Tibial artery (tissue), 4 donors: ENCODE data around the gene ZBTB7C.

Experiments
- DNase-seq, 2 donors: peaks; one replicate each; pipeline ENCODE4 v3.0.0-alpha.2; 2019
- H3K27ac ChIP-seq, 2 donors: fragments of 200-600 bp; sonication (generic) in 1 of 2; 1 replicate in 1 of 2; 2 replicates in 1 of 2; pipeline ENCODE4 v1.5.1; 2018 to 2019; ENCODE audit warnings: mild to moderate bottlenecking in 1 of 2
- H3K27me3 ChIP-seq, 2 donors: fragments of 200-600 bp; sonication (generic) in 1 of 2; one replicate each; pipeline versions ENCODE4 v1.5.1 to v1.6.0; 2016 to 2019
- H3K36me3 ChIP-seq, 3 donors: fragments of 200-600 bp; sonication (generic) in 2 of 3; one replicate each; pipeline ENCODE4 v1.5.1; 2016 to 2019; ENCODE audit warnings: mild to moderate bottlenecking in 2 of 3
- H3K4me1 ChIP-seq, 4 donors: fragments of 200-600 bp; sonication (generic) in 2 of 4; 1 replicate in 3 of 4; 2 replicates in 1 of 4; pipeline ENCODE4 v1.5.1; 2016 to 2019
- H3K4me3 ChIP-seq, 2 donors: fragments of 200-600 bp; sonication (generic) in 1 of 2; 1 replicate in 1 of 2; 2 replicates in 1 of 2; pipeline ENCODE4 v1.5.1; 2018 to 2019; ENCODE audit warnings: mild to moderate bottlenecking in 2 of 2
- H3K9me3 ChIP-seq, 3 donors: fragments of 200-600 bp; sonication (generic) in 1 of 3; one replicate each; pipeline ENCODE4 v1.5.1; 2016 to 2019
- intact Hi-C: fragments of 100-400 bp; cut with DNase I; formaldehyde crosslinking; loops from one replicate; pipeline ENCODE4 v1.15.0; 2023; ENCODE audit warnings: low total_unique reads
- TF ChIP-seq, protein P1 (sequence below), 2 experiments: fragments of 200-600 bp in 1 of 2; fragments of 450-650 bp in 1 of 2; IDR thresholded peaks; one replicate each; pipeline ENCODE4 v1.5.1; 2017 to 2019; ENCODE audit warnings: antibody characterized with exemption in 2 of 2, mild to moderate bottlenecking in 1 of 2, moderate library complexity in 1 of 2

ZBTB7C gene

DNA sequence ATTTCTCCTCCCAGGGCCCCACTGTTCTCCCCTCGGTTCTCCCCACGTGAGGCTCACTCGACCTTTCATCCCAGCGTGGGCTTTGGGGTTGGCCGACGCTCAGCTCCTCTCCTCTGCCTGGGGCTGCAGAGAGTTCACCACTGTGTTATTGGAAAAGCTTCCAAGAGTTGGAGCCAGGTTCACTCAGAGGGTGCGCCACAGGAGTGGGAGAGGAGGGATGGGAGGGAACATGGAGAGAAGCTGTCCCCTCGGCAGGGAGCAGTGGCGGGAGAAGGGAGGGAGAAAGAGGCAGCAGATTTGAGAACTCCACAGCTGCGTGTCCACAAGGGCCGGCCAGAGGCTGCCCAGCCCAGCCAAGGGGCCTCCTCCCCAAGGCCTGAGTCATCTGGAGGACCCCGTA is 281.6 kb downstream of the ZBTB7C start:
- peaks cover 0 to 23% (median 0%) of the 10 kb centered on the region in 4 donors for H3K4me1 ChIP-seq
- H3K36me3 ChIP-seq: no peaks in the 10 kb centered on the region
- DNase-seq: no peak
- H3K4me3 ChIP-seq: no peak overlapping the region
- no peak overlapping the region for H3K27ac ChIP-seq
- intact Hi-C loops: no loop called here
- H3K27me3 ChIP-seq: no peaks in the 10 kb centered on the region
- no peaks in the 10 kb centered on the region for H3K9me3 ChIP-seq
- TF ChIP-seq, protein P1, sequence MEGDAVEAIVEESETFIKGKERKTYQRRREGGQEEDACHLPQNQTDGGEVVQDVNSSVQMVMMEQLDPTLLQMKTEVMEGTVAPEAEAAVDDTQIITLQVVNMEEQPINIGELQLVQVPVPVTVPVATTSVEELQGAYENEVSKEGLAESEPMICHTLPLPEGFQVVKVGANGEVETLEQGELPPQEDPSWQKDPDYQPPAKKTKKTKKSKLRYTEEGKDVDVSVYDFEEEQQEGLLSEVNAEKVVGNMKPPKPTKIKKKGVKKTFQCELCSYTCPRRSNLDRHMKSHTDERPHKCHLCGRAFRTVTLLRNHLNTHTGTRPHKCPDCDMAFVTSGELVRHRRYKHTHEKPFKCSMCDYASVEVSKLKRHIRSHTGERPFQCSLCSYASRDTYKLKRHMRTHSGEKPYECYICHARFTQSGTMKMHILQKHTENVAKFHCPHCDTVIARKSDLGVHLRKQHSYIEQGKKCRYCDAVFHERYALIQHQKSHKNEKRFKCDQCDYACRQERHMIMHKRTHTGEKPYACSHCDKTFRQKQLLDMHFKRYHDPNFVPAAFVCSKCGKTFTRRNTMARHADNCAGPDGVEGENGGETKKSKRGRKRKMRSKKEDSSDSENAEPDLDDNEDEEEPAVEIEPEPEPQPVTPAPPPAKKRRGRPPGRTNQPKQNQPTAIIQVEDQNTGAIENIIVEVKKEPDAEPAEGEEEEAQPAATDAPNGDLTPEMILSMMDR (IDR thresholded peaks at IDR 0.05): no peak

DNA sequence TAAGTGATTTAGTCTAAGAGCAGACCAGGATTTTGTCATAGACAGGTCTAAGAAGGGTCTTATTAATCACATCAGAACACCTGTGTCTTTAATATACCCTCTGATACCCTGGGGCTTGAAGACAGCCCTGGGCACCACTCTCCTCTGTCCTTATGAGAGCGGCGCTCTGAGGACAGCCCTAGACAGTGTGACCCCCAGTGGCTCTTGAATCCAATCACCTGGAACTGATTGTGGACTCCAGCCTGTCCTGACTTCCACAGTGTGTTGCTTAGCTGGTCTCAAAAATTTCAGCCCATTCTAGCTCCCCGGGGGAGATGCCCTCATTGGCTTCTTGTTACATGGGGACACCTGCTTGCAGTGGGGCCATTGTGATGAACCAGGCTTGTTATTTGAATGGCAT is 282.9 kb downstream of the ZBTB7C start:
- peaks cover 0 to 26% (median 0%) of the 10 kb centered on the region in 4 donors for H3K4me1 ChIP-seq
- H3K4me3 ChIP-seq: no peak overlapping the region
- no peaks in the 10 kb centered on the region for H3K36me3 ChIP-seq
- H3K27me3 ChIP-seq: no peaks in the 10 kb centered on the region
- no peak overlapping the region for H3K27ac ChIP-seq
- DNase-seq: no peak
- intact Hi-C loops: no loop called here
- TF ChIP-seq, protein P1 (IDR thresholded peaks at IDR 0.05): no peak
- H3K9me3 ChIP-seq: no peaks in the 10 kb centered on the region

DNA sequence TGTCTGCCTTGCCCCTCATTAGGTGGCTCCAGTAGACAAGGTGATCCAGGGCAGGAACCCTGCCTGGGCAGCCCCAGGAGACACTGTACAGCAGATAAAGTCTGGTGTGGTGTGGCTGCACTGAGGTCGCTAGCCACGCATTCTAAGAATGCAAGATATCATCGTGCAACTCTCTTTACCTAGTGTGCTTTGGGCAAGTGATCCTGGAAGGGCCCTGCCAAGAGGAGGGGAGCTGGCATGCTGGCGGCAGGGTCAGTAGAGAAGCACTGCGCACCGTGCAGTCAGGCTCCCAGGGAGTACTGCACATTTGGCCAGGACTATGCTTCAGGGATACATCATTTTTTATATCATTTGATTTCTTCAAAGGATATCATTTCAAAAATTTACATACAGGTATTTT is 283.5 kb downstream of the ZBTB7C start:
- no peak overlapping the region for H3K27ac ChIP-seq
- intact Hi-C loops: no loop called here
- no peaks in the 10 kb centered on the region for H3K9me3 ChIP-seq
- H3K4me3 ChIP-seq: no peak overlapping the region
- no peaks in the 10 kb centered on the region for H3K27me3 ChIP-seq
- TF ChIP-seq, protein P1 (IDR thresholded peaks at IDR 0.05): no peak
- H3K36me3 ChIP-seq: no peaks in the 10 kb centered on the region
- DNase-seq: no peak
- H3K4me1 ChIP-seq: peaks cover 0 to 26% (median 0%) of the 10 kb centered on the region in 4 donors

DNA sequence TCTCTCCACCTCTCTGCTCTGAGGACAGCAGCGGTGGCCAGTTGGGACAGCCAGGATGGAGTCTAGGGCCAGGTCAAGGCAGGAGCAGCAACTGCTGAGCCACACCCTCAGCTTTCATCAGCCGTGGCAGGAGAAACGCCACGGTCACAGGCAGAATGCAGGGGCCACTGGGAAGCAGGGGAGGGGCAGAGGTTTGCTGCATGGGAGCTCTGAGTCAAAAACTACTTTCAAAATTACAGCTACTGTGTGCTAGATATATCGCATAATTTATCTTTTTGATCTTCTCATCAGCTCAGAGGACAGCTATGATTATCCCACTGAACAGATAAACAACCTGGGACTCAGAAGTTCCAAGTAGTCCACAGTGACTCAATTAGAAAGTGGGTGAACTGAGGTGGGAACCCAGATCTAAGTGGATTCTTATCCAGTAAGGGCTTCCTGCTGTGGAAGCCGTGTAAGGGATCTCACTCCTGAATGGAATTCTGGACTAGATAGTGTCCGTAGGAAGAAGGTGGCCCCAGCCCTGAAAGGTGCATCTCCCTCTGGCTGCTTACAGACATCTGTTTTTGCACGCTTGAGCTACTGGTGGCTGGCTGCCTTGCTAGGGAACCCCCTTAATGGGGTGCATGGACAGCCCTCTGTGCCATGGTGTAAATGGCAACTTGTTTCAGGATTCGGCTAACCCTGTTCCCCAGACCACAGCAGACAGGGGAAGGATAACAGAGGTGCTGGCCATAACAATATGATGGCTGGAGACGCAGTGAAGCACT is 284.1 kb downstream of the ZBTB7C start:
- no peaks in the 10 kb centered on the region for H3K27me3 ChIP-seq
- DNase-seq: no peak
- no peak overlapping the region for H3K27ac ChIP-seq
- intact Hi-C loops: no loop called here
- H3K9me3 ChIP-seq: no peaks in the 10 kb centered on the region
- H3K4me3 ChIP-seq: no peak overlapping the region
- H3K4me1 ChIP-seq: peaks cover 0 to 25% (median 0%) of the 10 kb centered on the region in 4 donors
- TF ChIP-seq, protein P1 (IDR thresholded peaks at IDR 0.05): no peak
- H3K36me3 ChIP-seq: no peaks in the 10 kb centered on the region

DNA sequence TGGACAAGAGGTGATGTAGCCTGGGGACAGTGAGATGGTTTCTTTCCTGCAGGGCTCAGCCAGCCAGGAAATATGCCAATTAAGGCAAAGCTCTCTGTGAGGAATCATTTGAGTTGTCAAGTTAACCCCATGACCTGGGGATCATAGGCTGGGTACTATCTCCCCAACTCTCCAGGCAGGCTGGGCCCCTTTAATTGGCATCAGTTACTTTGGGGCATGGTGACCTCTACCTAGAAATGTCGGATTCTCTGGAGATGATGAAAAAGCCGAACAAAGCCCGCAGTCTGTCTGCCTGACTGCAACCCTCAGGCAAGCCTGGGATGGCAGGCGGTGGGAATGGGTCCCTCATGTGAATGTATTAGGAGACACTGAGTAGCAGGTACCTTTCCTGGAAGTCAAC is 285.2 kb downstream of the ZBTB7C start:
- Histone ChIP-seq H3K36me3 (no peaks in the 10 kb centered on the region), H3K9me3 (no peaks in the 10 kb centered on the region), H3K27ac (no peak overlapping the region), H3K4me3 (no peak overlapping the region), H3K4me1 (peaks cover 0 to 23% (median 0%) of the 10 kb centered on the region in 4 donors), H3K27me3 (no peaks in the 10 kb centered on the region)
- TF ChIP-seq, protein P1 (IDR thresholded peaks at IDR 0.05): no peak
- no peak for DNase-seq
- intact Hi-C loops: no loop called here
